ENCODE data around the gene NQO1. TPM values are rescaled to one million over a fixed set of nuclear protein-coding genes. Genes with fewer than 3 reads are reported as not detected.

NQO1 gene
- total and polyA plus RNA-seq, 2 of the 13 experiments (the other 11 are each of a cell fraction or from before 2014, with no cell fraction given) = 464 to 1,060 TPM

GRCh38 chr16:69761983-69762813 lies 35.8 kb upstream of the NQO1 start, which contains the start of gene WWP2 (continued):
- TF ChIP-seq ZXDC (CRISPR knock-in tag; IDR thresholded peaks at IDR 0.05) (no peak), ARID3A (IDR thresholded peaks at IDR 0.05; ENCODE audit: low read depth, low read length) (no peak), ZBED4 (CRISPR knock-in tag; IDR thresholded peaks at IDR 0.05; ENCODE audit: borderline replicate concordance) (peak; percentile 68; the same call in 1 of the 2 replicates), TEAD3 (CRISPR knock-in tag; optimal IDR thresholded peaks at IDR 0.05; ENCODE audit: borderline replicate concordance) (peak; percentile 59), ATRX (CRISPR knock-in tag; IDR thresholded peaks at IDR 0.05; ENCODE audit: borderline replicate concordance) (no peak), HIVEP1 (CRISPR knock-in tag; IDR thresholded peaks at IDR 0.05) (no peak), BATF2 (CRISPR knock-in tag; IDR thresholded peaks at IDR 0.05) (no peak), SMARCE1 (IDR thresholded peaks at IDR 0.05; ENCODE audit: borderline replicate concordance) (no peak), ZNF12 (CRISPR knock-in tag; IDR thresholded peaks at IDR 0.05) (no peak; the same call in 1 of the 2 replicates), ZHX2 (IDR thresholded peaks at IDR 0.05; ENCODE audit: low read depth) (no peak), ZHX2 (CRISPR knock-in tag; IDR thresholded peaks at IDR 0.05; ENCODE audit: borderline replicate concordance) (no peak)

Measured in HepG2 (cell line).